Ishikawa (cell line): Measurements from ENCODE around the gene SCYL1.

Experiments used
- CEBPB ChIP-seq: IDR thresholded peaks from 2 replicates; pipeline ENCODE4 v1.6.1; 2012
- EGR1 ChIP-seq: IDR thresholded peaks from 2 replicates; pipeline ENCODE4 v1.6.1; 2012
- EP300 ChIP-seq: IDR thresholded peaks from 2 replicates; pipeline ENCODE4 v1.6.1; 2012; ENCODE audit warnings: borderline replicate concordance
- FOXM1 ChIP-seq: IDR thresholded peaks from 2 replicates; pipeline ENCODE4 v1.6.1; 2012; ENCODE audit warnings: low read depth, borderline replicate concordance
- MAX ChIP-seq: IDR thresholded peaks from 2 replicates; pipeline ENCODE4 v1.6.1; 2012
- NFIC ChIP-seq: IDR thresholded peaks from 2 replicates; pipeline ENCODE4 v1.6.1; 2012
- RAD21 ChIP-seq: IDR thresholded peaks from 2 replicates; pipeline ENCODE4 v1.6.1; 2012; ENCODE audit warnings: low read depth
- TAF1 ChIP-seq: IDR thresholded peaks from 2 replicates; pipeline ENCODE4 v1.6.1; 2012; ENCODE audit warnings: low read depth, mild to moderate bottlenecking
- TCF12 ChIP-seq: IDR thresholded peaks from 2 replicates; pipeline ENCODE4 v1.6.1; 2012; ENCODE audit warnings: low read depth
- TEAD4 ChIP-seq: IDR thresholded peaks from 2 replicates; pipeline ENCODE4 v1.6.1; 2012
- YY1 ChIP-seq: IDR thresholded peaks from 2 replicates; pipeline ENCODE4 v1.6.1; 2012; ENCODE audit warnings: low read depth
- ZBTB7A ChIP-seq: IDR thresholded peaks from 2 replicates; pipeline ENCODE4 v1.6.1; 2012; ENCODE audit warnings: low read depth
- TF ChIP-seq, protein P1 (sequence below): IDR thresholded peaks from 2 replicates; pipeline ENCODE4 v1.6.1; 2012; ENCODE audit warnings: low read depth, mild to moderate bottlenecking
- TF ChIP-seq, protein P2 (sequence below): IDR thresholded peaks from 2 replicates; pipeline ENCODE4 v1.6.1; 2012

- TF ChIP-seq EP300: no peak
- TF ChIP-seq TAF1: no peak
- no peak for TF ChIP-seq NFIC
- TF ChIP-seq TCF12: no peak
- no peak for TF ChIP-seq YY1
- TF ChIP-seq CEBPB: no peak
- no peak for TF ChIP-seq RAD21
- TF ChIP-seq, protein P1, sequence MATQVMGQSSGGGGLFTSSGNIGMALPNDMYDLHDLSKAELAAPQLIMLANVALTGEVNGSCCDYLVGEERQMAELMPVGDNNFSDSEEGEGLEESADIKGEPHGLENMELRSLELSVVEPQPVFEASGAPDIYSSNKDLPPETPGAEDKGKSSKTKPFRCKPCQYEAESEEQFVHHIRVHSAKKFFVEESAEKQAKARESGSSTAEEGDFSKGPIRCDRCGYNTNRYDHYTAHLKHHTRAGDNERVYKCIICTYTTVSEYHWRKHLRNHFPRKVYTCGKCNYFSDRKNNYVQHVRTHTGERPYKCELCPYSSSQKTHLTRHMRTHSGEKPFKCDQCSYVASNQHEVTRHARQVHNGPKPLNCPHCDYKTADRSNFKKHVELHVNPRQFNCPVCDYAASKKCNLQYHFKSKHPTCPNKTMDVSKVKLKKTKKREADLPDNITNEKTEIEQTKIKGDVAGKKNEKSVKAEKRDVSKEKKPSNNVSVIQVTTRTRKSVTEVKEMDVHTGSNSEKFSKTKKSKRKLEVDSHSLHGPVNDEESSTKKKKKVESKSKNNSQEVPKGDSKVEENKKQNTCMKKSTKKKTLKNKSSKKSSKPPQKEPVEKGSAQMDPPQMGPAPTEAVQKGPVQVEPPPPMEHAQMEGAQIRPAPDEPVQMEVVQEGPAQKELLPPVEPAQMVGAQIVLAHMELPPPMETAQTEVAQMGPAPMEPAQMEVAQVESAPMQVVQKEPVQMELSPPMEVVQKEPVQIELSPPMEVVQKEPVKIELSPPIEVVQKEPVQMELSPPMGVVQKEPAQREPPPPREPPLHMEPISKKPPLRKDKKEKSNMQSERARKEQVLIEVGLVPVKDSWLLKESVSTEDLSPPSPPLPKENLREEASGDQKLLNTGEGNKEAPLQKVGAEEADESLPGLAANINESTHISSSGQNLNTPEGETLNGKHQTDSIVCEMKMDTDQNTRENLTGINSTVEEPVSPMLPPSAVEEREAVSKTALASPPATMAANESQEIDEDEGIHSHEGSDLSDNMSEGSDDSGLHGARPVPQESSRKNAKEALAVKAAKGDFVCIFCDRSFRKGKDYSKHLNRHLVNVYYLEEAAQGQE: no peak
- TF ChIP-seq, protein P2, sequence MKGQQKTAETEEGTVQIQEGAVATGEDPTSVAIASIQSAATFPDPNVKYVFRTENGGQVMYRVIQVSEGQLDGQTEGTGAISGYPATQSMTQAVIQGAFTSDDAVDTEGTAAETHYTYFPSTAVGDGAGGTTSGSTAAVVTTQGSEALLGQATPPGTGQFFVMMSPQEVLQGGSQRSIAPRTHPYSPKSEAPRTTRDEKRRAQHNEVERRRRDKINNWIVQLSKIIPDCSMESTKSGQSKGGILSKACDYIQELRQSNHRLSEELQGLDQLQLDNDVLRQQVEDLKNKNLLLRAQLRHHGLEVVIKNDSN: no peak
- TF ChIP-seq EGR1: no peak
- TF ChIP-seq MAX: no peak
- no peak for TF ChIP-seq FOXM1
- no peak for TF ChIP-seq TEAD4
- TF ChIP-seq ZBTB7A: no peak
Measured at GRCh38 chr11:65547446-65548125, 22.7 kb downstream of the SCYL1 start.
